ENCODE measurements around the gene MYCL. TPM values are rescaled to one million over a fixed set of nuclear protein-coding genes. Genes with fewer than 3 reads are reported as not detected.
"Not testable (repeated sequence)": the region's sequence is repeated elsewhere in the genome, so short reads cannot be mapped to it uniquely, and the experiment has no call there.

MYCL gene
- total RNA-seq, 2 experiments from 2014 or later = 0.11 to 0.16 TPM

DNA sequence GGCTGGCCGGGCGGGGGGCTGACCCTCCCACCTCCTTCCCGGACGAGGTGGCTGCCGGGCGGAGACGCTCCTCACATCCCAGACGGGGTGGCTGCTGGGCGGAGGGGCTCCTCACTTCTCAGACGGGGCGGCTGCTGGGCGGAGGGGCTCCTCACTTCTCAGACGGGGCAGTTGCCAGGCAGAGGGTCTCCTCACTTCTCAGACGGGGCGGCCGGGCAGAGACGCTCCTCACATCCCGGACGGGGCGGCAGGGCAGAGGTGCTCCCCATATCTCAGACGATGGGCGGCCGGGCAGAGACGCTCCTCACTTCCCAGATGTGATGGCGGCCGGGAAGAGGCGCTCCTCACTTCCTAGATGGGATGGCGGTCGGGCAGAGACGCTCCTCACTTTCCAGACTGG lies 11.4 kb upstream of the MYCL start:
- ATAC-seq; H3K36me3 Mint-ChIP-seq (ENCODE audit: low read depth); H3K4me3 Mint-ChIP-seq; intact Hi-C loops (cut with DNase I, micrococcal nuclease); POLR2A ChIA-PET; H3K9me3 Mint-ChIP-seq (ENCODE audit: low read depth); H3K27me3 Mint-ChIP-seq; H3K4me1 Mint-ChIP-seq; H3K27ac Mint-ChIP-seq; CTCF ChIA-PET; DNase-seq: not testable (repeated sequence)

- Mint-ChIP-seq H3K4me1 (no peaks in the 10 kb centered on the region), H3K9me3 (ENCODE audit: low read depth) (peaks cover 10% of the 10 kb centered on the region), H3K27me3 (peaks cover 22% of the 10 kb centered on the region), H3K27ac (no peak overlapping the region), H3K4me3 (no peak overlapping the region), H3K36me3 (ENCODE audit: low read depth) (peaks cover 2% of the 10 kb centered on the region)
- ATAC-seq (no peak), DNase-seq (no peak)
- ChIA-PET CTCF (interaction anchor here (1.1 to 1.6 kb wide), 5 partner anchors 8 to 64 kb away, joined by 3 to 10 read pairs (median 5); partner anchors contain the start of gene MYCL), POLR2A (interaction anchor here (0.6 kb wide), 1 partner anchor 16 kb away, joined by 4 read pairs; no protein-coding TSS in a partner anchor)
- intact Hi-C loops (cut with DNase I, micrococcal nuclease) = no loop called here
Observed at GRCh38 chr1:39910263-39910662, 8.5 kb upstream of the MYCL start.

DNA sequence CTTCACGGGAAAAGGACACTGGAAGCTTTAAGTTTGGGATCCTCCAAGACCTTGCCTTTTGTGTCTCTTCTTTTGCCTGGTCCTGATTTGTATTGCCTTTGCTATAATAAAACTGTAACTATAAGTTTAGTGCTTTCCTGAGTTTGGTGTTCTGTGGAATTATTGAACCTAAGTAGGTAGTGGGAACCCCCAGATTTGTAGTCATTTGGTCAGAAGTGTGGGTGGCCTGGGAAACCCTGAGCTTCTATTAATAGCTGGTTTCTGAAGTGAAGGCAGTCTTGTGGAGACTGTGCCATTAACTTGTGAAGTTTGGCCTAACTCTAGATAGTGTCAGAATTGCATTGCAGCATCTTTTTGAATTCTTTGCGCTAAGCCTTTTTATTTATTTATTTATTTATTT lies 6.8 kb upstream of the MYCL start:
- POLR2A ChIA-PET = no interaction called here
- peaks cover 10% of the 10 kb centered on the region for H3K9me3 Mint-ChIP-seq (ENCODE audit: low read depth)
- H3K27ac Mint-ChIP-seq = no peak overlapping the region
- peaks cover 2% of the 10 kb centered on the region for H3K36me3 Mint-ChIP-seq (ENCODE audit: low read depth)
- DNase-seq (no peak), ATAC-seq (no peak)
- H3K4me1 Mint-ChIP-seq = no peaks in the 10 kb centered on the region
- CTCF ChIA-PET = interaction anchor here (0.9 to 1.1 kb wide), 2 partner anchors 16 to 66 kb away, joined by 3 read pairs; no protein-coding TSS in a partner anchor
- peaks cover 28% of the 10 kb centered on the region for H3K27me3 Mint-ChIP-seq
- intact Hi-C loops (cut with DNase I, micrococcal nuclease) = no loop called here
- no peak overlapping the region for H3K4me3 Mint-ChIP-seq

DNA sequence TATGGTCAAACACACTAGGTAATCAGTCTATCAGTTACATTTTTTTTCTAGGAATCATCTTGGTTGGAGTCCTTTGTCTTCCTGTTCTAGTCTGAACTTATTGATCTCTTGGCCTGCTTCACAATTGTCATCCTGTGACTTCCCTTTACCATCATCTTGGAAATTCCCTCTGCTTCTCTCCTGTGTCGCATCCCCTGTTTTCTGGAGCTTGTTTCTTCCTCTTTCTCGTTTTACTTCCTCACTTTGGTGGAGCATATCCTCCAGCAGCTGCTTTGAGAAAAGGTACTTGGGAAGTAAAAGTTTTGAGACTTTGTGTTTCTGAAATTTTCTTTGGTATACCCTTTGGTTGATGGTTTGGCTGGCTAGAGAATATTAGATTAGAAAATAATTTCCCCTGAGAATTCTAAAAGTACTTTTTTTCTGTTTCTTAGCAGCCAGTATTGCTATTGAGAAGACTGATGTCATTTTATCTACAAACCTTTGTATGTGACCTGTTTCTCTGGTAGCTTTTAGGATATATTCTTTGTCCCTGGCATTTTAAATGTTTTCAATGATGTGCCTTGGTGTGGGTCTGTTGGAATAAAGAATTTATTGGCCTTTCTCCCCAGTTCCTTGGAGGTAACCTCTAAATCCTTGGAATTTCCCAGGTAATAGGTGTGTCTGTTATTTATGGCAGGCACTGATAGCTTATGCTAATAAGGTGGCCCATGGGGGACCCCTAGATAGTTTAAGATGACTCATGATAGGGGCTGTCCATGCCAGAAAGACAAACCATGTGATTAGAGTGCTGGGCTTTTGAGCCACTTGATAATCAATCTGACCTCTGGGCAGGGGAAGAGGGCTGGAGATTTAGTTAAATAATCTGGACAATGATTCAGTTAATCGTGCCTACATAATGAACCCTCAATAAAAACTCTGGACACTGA lies 6.1 kb upstream of the MYCL start:
- Mint-ChIP-seq H3K36me3 (ENCODE audit: low read depth) (peaks cover 2% of the 10 kb centered on the region), H3K9me3 (ENCODE audit: low read depth) (peaks cover 10% of the 10 kb centered on the region), H3K4me3 (no peak overlapping the region), H3K4me1 (no peaks in the 10 kb centered on the region), H3K27ac (no peak overlapping the region), H3K27me3 (peaks cover 36% of the 10 kb centered on the region)
- DNase-seq (no peak), ATAC-seq (no peak)
- CTCF ChIA-PET = interaction anchor here (0.6 to 2.1 kb wide), 5 partner anchors 12 to 518 kb away, joined by 3 to 8 read pairs (median 3); partner anchors contain the start of gene TRIT1
- POLR2A ChIA-PET = no interaction called here
- intact Hi-C loops (cut with DNase I, micrococcal nuclease) = no loop called here

DNA sequence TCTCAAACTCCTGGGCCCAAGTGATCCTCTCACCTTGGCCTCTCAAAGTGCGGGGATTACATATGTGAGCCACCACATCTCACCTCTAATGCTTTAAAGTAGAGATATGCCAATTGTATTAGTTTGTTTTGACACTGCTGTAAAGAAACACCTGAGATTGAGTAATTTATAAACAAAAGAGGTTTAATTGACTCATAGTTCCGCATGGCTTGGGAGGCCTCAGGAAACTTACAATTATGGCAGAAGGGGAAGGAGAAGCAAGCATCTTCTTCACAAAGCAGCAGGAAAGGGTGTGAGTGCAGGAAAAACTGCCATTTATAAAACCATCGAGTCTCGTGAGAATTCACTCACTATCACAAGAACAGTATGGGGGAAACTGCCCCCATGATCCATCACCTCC lies 3.5 kb upstream of the MYCL start:
- intact Hi-C loops (cut with DNase I, micrococcal nuclease) = no loop called here
- ATAC-seq (no peak), DNase-seq (no peak)
- CTCF ChIA-PET = no interaction called here
- H3K4me3 Mint-ChIP-seq = no peak overlapping the region
- H3K4me1 Mint-ChIP-seq = peaks cover 2% of the 10 kb centered on the region
- no peak overlapping the region for H3K27ac Mint-ChIP-seq
- peaks cover 39% of the 10 kb centered on the region for H3K27me3 Mint-ChIP-seq
- H3K9me3 Mint-ChIP-seq (ENCODE audit: low read depth) = peaks cover 10% of the 10 kb centered on the region
- H3K36me3 Mint-ChIP-seq (ENCODE audit: low read depth) = peaks cover 2% of the 10 kb centered on the region
- POLR2A ChIA-PET = no interaction called here

DNA sequence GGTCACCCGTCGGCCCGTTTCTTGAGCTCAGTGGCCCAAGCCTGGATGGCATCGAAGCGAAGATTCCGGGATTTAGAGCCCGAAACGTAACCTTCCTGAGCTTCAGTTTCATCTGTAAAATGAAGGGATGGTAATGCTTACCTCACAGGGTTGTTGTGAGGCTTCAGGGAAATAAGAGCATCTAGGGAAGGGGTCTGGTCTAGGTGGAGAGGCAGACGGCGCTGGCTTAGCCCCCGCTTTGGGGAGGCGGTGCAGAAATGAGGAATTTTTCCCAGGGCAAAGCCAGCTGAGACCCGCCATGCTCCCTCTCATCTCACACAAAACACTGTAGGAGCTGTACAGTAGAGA lies 717 bp upstream of the MYCL start:
- ChIA-PET CTCF (interaction anchor here (0.5 to 2.5 kb wide), 27 partner anchors 8 to 414 kb away, joined by 3 to 18 read pairs (median 3); partner anchors contain the start of gene TRIT1), POLR2A (interaction anchor here (0.5 to 1.5 kb wide), 2 partner anchors 53 to 482 kb away, joined by 3 to 8 read pairs; no protein-coding TSS in a partner anchor)
- no peak overlapping the region for H3K27ac Mint-ChIP-seq
- peaks cover 2% of the 10 kb centered on the region for H3K4me1 Mint-ChIP-seq
- H3K36me3 Mint-ChIP-seq (ENCODE audit: low read depth) = no peaks in the 10 kb centered on the region
- H3K9me3 Mint-ChIP-seq (ENCODE audit: low read depth) = no peaks in the 10 kb centered on the region
- peak; percentile 4 for ATAC-seq
- H3K4me3 Mint-ChIP-seq = peak overlapping the region; percentile 66
- peaks cover 48% of the 10 kb centered on the region for H3K27me3 Mint-ChIP-seq
- DNase-seq = no peak
- intact Hi-C loops (cut with DNase I, micrococcal nuclease) = loop anchor here (1.0 to 5.0 kb wide), 2 partner anchors 70 to 86 kb away; no protein-coding TSS in a partner anchor

GRCh38 chr1:39901464-39901713 lies 328 bp downstream of the MYCL start:
- no peak overlapping the region for H3K27ac Mint-ChIP-seq
- intact Hi-C loops (cut with DNase I, micrococcal nuclease) = loop anchor here in 1 of 2 experiments (5.0 kb wide), 1 partner anchor 71 kb away; no protein-coding TSS in a partner anchor
- H3K9me3 Mint-ChIP-seq (ENCODE audit: low read depth) = no peaks in the 10 kb centered on the region
- H3K4me1 Mint-ChIP-seq = peaks cover 2% of the 10 kb centered on the region
- peaks cover 53% of the 10 kb centered on the region for H3K27me3 Mint-ChIP-seq
- CTCF ChIA-PET = interaction anchor here (0.8 to 2.5 kb wide), 16 partner anchors 9 to 440 kb away, joined by 3 to 18 read pairs (median 4); partner anchors contain the start of gene MFSD2A
- no peaks in the 10 kb centered on the region for H3K36me3 Mint-ChIP-seq (ENCODE audit: low read depth)
- DNase-seq (no peak), ATAC-seq (no peak)
- POLR2A ChIA-PET = interaction anchor here (0.6 to 1.5 kb wide), 2 partner anchors 10 to 54 kb away, joined by 3 to 4 read pairs; no protein-coding TSS in a partner anchor
- peak overlapping the region; percentile 23 for H3K4me3 Mint-ChIP-seq

- intact Hi-C loops (cut with DNase I, micrococcal nuclease) = loop anchor here in 1 of 2 experiments (5.0 kb wide), 1 partner anchor 71 kb away; no protein-coding TSS in a partner anchor
- Mint-ChIP-seq H3K27ac (no peak overlapping the region), H3K4me1 (peaks cover 2% of the 10 kb centered on the region), H3K27me3 (peaks cover 50% of the 10 kb centered on the region), H3K36me3 (ENCODE audit: low read depth) (no peaks in the 10 kb centered on the region), H3K9me3 (ENCODE audit: low read depth) (no peaks in the 10 kb centered on the region), H3K4me3 (peak overlapping the region; percentile 61)
- CTCF ChIA-PET = interaction anchor here (0.6 to 2.5 kb wide), 10 partner anchors 9 to 440 kb away, joined by 3 to 18 read pairs (median 4); partner anchors contain the start of gene MFSD2A
- POLR2A ChIA-PET = interaction anchor here (0.5 to 0.6 kb wide), 2 partner anchors 11 to 46 kb away, joined by 3 to 4 read pairs; no protein-coding TSS in a partner anchor
- no peak for ATAC-seq
- DNase-seq = peak; percentile 33
Observed at GRCh38 chr1:39900662-39901463, 854 bp downstream of the MYCL start.

GRCh38 chr1:39899611-39900538 lies 1.8 kb downstream of the MYCL start:
- DNase-seq (no peak), ATAC-seq (no peak)
- no peak overlapping the region for H3K27ac Mint-ChIP-seq
- CTCF ChIA-PET = interaction anchor here (0.6 to 1.1 kb wide), 2 partner anchors 18 to 34 kb away, joined by 3 to 5 read pairs; no protein-coding TSS in a partner anchor
- peaks cover 48% of the 10 kb centered on the region for H3K27me3 Mint-ChIP-seq
- H3K36me3 Mint-ChIP-seq (ENCODE audit: low read depth) = no peaks in the 10 kb centered on the region
- peaks cover 2% of the 10 kb centered on the region for H3K4me1 Mint-ChIP-seq
- no peaks in the 10 kb centered on the region for H3K9me3 Mint-ChIP-seq (ENCODE audit: low read depth)
- intact Hi-C loops (cut with DNase I, micrococcal nuclease) = loop anchor here in 1 of 2 experiments (5.0 kb wide), 1 partner anchor 72 kb away; no protein-coding TSS in a partner anchor
- POLR2A ChIA-PET = interaction anchor here (0.5 kb wide), 1 partner anchor 47 kb away, joined by 3 read pairs; no protein-coding TSS in a partner anchor
- no peak overlapping the region for H3K4me3 Mint-ChIP-seq

- Mint-ChIP-seq H3K36me3 (ENCODE audit: low read depth) (no peaks in the 10 kb centered on the region), H3K4me1 (peaks cover 2% of the 10 kb centered on the region), H3K27me3 (peaks cover 52% of the 10 kb centered on the region), H3K4me3 (no peak overlapping the region), H3K27ac (no peak overlapping the region), H3K9me3 (ENCODE audit: low read depth) (no peaks in the 10 kb centered on the region)
- POLR2A ChIA-PET = no interaction called here
- no peak for DNase-seq
- CTCF ChIA-PET = no interaction called here
- no peak for ATAC-seq
- intact Hi-C loops (cut with DNase I, micrococcal nuclease) = no loop called here
Observed at GRCh38 chr1:39898648-39899603, 2.8 kb downstream of the MYCL start.

Data from activated CD4-positive, alpha-beta T cell treated with anti-CD3 and anti-CD28 coated beads for 36 hours (primary cell).